LNCaP clone FGC (cell line): ENCODE data around the gene CLEC5A.

Experiments used
- DNase-seq: peaks from one replicate; pipeline ENCODE4 v3.0.0-alpha.2; 2011; ENCODE audit warnings: low read depth
- H3K4me3 ChIP-seq: 2 replicates; pipeline ENCODE4 v1.5.1; 2011; ENCODE audit warnings: mild to moderate bottlenecking, low read depth, low read length, control low read depth
- TF ChIP-seq, protein P1 (sequence below): IDR thresholded peaks from 2 replicates; pipeline ENCODE4 v1.5.1; 2012; ENCODE audit warnings: mild to moderate bottlenecking; ENCODE audit not compliant: control insufficient read depth, insufficient read depth; ENCODE audit errors: extremely low read depth

Gene CLEC5A

DNA sequence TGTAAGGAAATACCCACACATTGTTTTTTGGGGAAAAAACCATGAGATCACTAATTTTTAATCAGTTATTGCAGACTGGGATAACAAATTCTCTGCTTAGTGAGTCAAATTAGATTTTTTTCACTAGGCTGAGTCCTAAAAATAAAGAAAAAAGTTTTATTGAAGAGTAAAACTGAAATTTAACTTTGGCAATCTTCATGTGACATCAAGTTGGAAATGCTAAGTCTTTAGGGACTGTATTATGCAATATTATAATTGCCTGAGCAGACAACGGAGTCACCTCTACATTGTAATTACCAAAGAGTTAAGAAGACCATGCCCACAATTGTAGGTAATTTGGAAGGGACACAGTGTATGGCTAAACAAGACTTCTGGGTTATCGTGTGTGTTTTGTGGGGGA, 2.2 kb upstream of the CLEC5A start:
- no peak for DNase-seq
- TF ChIP-seq, protein P1, sequence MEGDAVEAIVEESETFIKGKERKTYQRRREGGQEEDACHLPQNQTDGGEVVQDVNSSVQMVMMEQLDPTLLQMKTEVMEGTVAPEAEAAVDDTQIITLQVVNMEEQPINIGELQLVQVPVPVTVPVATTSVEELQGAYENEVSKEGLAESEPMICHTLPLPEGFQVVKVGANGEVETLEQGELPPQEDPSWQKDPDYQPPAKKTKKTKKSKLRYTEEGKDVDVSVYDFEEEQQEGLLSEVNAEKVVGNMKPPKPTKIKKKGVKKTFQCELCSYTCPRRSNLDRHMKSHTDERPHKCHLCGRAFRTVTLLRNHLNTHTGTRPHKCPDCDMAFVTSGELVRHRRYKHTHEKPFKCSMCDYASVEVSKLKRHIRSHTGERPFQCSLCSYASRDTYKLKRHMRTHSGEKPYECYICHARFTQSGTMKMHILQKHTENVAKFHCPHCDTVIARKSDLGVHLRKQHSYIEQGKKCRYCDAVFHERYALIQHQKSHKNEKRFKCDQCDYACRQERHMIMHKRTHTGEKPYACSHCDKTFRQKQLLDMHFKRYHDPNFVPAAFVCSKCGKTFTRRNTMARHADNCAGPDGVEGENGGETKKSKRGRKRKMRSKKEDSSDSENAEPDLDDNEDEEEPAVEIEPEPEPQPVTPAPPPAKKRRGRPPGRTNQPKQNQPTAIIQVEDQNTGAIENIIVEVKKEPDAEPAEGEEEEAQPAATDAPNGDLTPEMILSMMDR: no peak
- H3K4me3 ChIP-seq: no peak overlapping the region

DNA sequence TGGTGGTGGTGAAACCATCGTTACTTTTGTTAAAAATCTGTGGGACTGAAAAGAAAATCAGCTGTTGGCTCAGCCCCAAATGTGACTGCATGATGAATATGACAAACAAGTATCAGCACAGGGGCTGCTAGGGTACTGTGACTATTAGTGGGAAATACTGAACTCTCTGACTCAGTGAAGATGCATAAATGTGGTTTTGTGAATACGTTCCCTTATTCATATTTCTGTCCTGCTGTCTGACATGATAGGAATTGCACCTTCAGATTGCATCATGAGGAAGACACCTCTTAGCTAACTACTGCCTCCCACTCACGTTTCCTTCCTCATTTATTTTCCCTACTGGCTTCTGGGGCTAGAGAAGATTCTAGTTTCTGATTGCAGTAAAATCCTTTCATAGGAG, 1.4 kb downstream of the CLEC5A start:
- TF ChIP-seq, protein P1: no peak
- DNase-seq: no peak
- no peak overlapping the region for H3K4me3 ChIP-seq

DNA sequence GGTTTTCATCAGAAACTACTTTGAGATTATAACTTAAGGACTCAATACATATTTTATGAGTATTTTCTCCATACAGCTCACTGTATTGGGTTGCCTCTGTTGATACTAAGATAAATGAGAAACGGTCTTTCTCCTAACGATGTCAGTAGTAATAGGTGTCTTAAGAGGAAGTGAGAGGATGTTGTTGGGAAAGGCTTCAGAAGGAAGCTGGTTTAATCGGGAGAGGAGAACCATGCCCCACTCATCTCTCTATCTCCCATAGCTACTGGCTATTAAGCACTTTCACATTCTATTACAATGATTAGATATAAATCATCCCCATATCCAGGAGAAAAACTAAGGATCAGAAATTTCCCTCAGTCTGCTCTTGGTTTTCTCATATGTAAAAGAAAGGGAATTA, 2.0 kb downstream of the CLEC5A start:
- no peak overlapping the region for H3K4me3 ChIP-seq
- TF ChIP-seq, protein P1: no peak
- no peak for DNase-seq

DNA sequence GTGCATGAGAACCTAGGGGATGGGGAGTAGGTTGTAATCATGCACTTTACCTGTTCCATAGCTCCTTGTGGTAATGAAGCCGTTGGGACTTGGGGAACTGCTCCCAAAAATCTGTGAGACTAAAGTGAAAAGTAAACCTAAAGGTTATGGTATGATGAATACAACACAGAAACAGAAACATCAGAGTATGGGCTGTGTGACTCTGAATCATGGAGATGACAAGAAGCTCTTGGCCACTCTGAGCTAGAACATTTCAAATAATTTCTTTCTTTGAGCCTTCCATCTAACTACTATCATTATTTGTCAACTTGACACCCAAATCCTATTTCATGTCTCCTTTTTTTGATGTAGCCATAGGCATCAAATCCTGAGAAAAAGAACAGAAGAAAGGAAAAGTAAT, 2.9 kb downstream of the CLEC5A start:
- no peak overlapping the region for H3K4me3 ChIP-seq
- DNase-seq: no peak
- TF ChIP-seq, protein P1: no peak

DNA sequence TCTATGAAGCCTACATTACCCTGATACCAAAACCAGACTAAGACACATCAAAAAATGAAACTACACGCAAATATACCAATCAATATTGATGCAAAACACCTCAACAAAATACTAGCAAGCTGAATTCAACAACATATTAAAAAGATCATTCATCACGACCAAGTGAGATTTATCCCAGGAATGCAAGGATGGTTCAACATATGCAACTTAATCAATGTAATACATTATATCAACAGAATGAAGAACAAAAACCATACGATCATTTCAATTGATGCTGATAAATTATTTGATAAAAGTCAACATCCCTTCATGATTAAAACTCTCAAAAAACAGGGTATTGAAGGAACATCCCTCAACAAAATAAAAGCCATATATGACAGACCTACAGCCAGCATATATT, 5.7 kb downstream of the CLEC5A start:
- no peak overlapping the region for H3K4me3 ChIP-seq
- DNase-seq: no peak
- TF ChIP-seq, protein P1: no peak

DNA sequence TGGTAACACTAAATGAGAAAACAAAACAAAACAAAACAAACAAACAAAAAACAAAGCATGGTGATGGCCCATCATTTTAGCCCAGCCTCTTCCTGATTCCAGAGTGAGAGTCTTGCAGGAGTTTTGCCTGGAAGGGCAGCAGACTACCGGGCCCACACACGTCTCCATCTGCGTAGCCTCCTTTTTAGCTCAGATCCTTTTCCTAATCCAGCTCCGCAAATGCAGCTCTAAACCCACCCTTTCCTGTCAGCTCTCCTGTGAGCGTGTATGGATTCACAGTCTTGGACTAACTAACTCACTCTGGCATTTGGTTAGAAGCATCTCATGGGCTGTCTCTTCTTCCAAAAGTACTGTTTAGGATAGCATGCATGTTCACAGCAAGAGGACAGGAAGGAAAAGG, 16.6 kb downstream of the CLEC5A start:
- DNase-seq: no peak
- TF ChIP-seq, protein P1: no peak
- no peak overlapping the region for H3K4me3 ChIP-seq

DNA sequence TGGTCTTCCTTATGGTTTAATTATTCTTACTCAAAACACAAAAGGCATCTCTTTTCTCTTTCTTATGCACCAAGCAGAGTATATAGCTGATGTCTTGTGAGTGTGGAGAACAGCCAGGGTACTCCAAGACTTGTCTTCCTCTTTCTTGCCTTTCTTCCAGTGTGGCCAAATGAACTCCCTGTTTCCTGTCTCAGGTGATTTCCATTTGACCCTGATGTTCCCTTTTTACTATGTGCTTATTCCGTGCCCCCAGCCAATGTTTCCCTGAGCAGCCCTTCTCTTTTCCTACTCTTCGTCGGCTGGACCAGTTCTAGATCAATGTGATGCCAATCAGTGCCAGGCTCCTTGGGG, 18.0 kb downstream of the CLEC5A start:
- TF ChIP-seq, protein P1: no peak
- DNase-seq: no peak
- H3K4me3 ChIP-seq: no peak overlapping the region
